ENCODE data around the gene SPATA20.

SPATA20 gene

DNA sequence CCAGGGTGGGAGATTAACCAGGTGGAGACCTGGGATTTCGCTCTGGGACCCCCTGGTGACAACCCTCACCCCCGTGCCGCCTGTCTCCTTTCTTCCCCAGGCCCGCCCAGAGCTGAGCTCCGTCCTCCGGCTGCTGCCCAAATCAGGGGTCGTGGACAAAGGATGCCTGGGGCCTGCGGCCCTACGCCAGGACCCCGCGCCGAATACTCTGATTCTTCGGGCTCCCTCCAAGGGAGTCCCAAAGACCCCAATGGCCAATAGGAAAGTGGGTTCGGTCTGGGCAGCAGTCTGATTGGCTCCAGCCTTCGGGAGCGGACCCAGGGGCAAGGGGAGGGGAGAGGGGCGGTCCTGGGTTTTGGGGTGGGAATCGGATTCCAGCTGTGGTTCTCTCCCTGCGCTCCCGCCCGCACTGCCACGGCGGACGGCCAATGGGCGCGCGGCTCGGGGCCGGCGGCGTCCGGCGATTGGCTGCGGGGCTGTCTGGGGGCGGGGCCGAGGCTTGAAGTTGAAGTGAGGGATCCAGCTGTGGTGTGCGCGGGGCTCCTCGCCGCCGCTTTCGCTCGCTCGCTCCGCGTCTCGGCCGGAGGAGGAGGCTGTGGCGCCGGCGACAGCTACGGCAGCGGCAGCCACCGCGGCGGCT is 13.3 kb downstream of the SPATA20 start, which contains the start of gene CACNA1G:
TSS of gene CACNA1G (plus strand) at position 531 of the 640 bp plus-strand sequence. CDS start 745 bp downstream, outside the sequence.
- peak; percentile 71 for DNase-seq

GRCh38 chr17:50560931-50561745 is 14.2 kb downstream of the SPATA20 start:
- no peak for DNase-seq

- no peak for DNase-seq
Observed at GRCh38 chr17:50561746-50562141, 14.8 kb downstream of the SPATA20 start.

DNA sequence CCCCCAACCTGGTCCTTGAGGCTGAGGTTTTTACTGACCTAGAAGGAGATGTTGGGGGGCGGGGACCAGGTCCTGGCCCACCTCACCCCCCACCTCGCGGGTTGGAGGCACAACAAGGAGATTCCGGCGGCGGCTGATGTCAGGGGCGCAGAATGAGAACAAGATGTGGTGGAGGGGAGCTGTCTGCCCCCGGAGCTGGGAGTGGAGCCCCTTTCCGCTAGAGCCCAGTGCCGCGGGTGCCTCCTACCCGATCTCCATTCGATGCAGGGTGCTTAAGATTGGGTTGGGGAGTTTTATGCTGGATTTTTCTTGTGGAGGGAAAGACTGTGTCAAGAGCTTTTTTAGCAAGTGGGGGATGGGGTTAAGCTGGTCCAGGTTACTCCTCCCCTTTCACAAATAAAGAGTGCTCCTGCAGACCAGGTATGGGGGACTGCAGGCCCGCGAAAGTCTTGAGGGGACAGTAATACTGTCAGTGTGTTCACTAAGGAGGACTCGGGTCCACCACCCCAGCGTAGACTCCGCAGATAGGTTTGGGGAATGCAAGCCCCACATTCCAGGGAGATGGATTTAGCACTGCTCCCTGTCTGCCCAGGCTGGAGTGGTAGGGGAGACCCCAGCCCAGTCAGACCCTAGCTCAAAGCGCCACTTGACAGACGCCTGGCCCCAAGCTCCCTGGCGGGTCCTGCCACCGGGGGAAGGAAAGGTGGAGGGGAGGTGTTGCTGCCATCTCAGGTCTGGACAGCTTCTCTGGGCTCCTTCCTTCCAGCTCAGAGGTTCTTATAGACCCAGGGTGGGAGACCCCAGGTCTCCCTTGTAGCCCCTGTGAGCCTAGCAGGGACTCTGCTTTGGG is 15.5 kb downstream of the SPATA20 start:
- no peak for DNase-seq

GRCh38 chr17:50563092-50563511 is 16.1 kb downstream of the SPATA20 start:
- DNase-seq, result no peak

- peak; percentile 69 for DNase-seq
Observed at GRCh38 chr17:50564916-50565315, 17.9 kb downstream of the SPATA20 start.

GRCh38 chr17:50565402-50566350 is 18.7 kb downstream of the SPATA20 start:
- DNase-seq, result peak; percentile 80

GRCh38 chr17:50566886-50567285 is 19.9 kb downstream of the SPATA20 start:
- DNase-seq, result no peak

- DNase-seq, result no peak
Observed at GRCh38 chr17:50568659-50569058, 21.7 kb downstream of the SPATA20 start.

- no peak for DNase-seq
Observed at GRCh38 chr17:50569592-50569991, 22.6 kb downstream of the SPATA20 start.

DNA sequence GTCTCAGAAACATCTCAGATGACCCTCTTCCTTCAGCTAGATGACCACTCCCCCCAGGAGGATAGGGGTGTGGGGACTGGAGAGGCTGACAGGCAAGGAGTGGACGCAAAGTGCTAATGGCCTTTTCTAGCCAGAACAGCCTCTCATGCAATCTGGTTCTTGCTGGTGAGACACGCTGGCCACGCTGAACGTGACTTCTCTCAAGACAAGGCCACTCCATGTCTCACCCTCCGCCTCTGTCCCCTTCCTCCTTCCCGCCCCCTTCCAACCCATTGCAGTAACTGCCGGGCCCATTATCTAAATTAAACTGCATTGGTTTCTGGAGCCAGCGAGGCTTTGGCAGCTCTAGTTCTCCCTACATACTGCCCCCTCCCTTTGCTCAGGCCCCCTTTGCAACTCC is 23.1 kb downstream of the SPATA20 start:
- DNase-seq, result no peak

GRCh38 chr17:50570528-50570927 is 23.6 kb downstream of the SPATA20 start:
- no peak for DNase-seq

DNA sequence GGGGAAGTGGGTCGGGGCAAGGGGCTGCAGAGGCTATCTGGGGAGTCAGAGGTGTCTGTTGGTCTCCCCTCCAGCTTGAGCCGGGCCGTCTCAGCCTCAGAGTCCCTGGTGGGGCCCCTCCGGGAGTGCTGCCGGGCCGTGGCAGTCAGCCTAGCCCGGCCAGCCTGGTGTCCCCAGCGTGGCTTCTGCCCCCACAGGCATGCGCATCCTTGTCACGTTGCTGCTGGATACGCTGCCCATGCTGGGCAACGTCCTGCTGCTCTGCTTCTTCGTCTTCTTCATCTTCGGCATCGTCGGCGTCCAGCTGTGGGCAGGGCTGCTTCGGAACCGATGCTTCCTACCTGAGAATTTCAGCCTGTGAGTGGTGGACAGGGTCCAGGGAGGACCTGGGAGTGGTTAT is 24.7 kb downstream of the SPATA20 start:
- no peak for DNase-seq

- DNase-seq, result no peak
Observed at GRCh38 chr17:50572541-50572940, 25.6 kb downstream of the SPATA20 start.

- DNase-seq, result no peak
Observed at GRCh38 chr17:50573866-50574611, 27.1 kb downstream of the SPATA20 start.

DNA sequence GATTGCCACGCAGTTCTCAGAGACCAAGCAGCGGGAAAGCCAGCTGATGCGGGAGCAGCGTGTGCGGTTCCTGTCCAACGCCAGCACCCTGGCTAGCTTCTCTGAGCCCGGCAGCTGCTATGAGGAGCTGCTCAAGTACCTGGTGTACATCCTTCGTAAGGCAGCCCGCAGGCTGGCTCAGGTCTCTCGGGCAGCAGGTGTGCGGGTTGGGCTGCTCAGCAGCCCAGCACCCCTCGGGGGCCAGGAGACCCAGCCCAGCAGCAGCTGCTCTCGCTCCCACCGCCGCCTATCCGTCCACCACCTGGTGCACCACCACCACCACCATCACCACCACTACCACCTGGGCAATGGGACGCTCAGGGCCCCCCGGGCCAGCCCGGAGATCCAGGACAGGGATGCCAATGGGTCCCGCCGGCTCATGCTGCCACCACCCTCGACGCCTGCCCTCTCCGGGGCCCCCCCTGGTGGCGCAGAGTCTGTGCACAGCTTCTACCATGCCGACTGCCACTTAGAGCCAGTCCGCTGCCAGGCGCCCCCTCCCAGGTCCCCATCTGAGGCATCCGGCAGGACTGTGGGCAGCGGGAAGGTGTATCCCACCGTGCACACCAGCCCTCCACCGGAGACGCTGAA is 28.7 kb downstream of the SPATA20 start:
- DNase-seq, result no peak

DNA sequence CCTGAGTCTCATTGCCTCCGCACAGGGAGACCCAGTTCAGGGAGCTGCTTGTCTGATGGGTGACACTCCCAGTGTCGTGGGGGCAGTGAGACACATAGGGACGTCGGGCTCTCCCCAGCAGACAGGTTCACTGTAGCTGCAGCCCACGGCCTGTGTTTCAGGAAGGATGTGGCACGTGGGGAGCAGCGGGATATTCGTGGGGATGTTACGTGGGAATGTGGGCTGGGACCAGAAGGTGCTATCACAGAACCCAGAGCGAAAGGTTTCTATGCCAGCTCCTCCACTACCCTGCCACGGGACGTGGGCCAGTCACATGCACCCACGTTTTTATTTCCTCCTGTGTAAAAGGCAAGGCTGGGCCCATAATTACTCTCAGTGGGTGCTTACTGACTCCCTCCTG is 29.9 kb downstream of the SPATA20 start:
- DNase-seq, result no peak

- DNase-seq, result no peak
Observed at GRCh38 chr17:50577451-50577954, 30.5 kb downstream of the SPATA20 start.

GRCh38 chr17:50578173-50578572 is 31.2 kb downstream of the SPATA20 start:
- DNase-seq, result no peak

DNA sequence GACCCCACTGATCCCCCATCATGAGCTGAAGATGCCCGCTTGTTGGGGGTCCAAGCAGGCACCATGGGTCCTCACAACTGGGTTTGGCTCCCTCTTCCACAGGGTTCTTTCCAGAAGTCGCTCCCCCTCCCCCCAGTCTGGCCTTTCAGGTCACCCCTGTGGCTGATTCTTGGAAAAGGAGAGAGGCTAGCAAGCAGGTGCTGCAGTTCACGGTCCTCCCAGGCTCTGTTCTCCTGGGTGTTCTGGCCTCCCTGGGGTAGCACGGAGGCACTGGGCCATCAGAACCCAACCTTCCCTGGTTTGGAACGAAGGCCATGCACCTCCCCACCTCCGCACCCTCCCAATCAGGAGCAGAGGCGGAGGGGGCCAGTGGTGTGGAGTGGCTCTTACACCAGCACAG is 32.4 kb downstream of the SPATA20 start:
- DNase-seq, result no peak

- DNase-seq, result no peak
Observed at GRCh38 chr17:50580646-50581045, 33.7 kb downstream of the SPATA20 start.

Data from NCI-H1694 treated with DMSO at 0.1 percent for 48 hours (cell line).